IMR-90 (cell line): Measurements from ENCODE around the gene SARS1.

Experiments
- BHLHE40 ChIP-seq: fragments of 150-350 bp; IDR thresholded peaks from 2 replicates; pipeline ENCODE4 v1.6.1; 2016; ENCODE audit warnings: mild to moderate bottlenecking, low read depth, low read length
- CHD1 ChIP-seq: IDR thresholded peaks from 2 replicates; pipeline ENCODE4 v1.6.1; 2012; ENCODE audit warnings: low read depth, low read length, improper control_type of control experiment
- CTCF ChIP-seq: conservative IDR thresholded peaks from 2 replicates; pipeline ENCODE4 v1.5.1; 2012; ENCODE audit warnings: mild to moderate bottlenecking, low read depth, low read length, improper control_type of control experiment
- ELK1 ChIP-seq: fragments of 150-350 bp; IDR thresholded peaks from 2 replicates; pipeline ENCODE4 v1.6.1; 2016; ENCODE audit warnings: low read depth, mild to moderate bottlenecking, low read length, moderate library complexity, borderline replicate concordance
- MAZ ChIP-seq: IDR thresholded peaks from 2 replicates; pipeline ENCODE4 v1.6.1; 2012; ENCODE audit warnings: low read depth, mild to moderate bottlenecking, low read length, improper control_type of control experiment, moderate library complexity, borderline replicate concordance
- NFE2L2 ChIP-seq: fragments of 150-350 bp; IDR thresholded peaks from 2 replicates; pipeline ENCODE4 v1.6.1; 2016; ENCODE audit warnings: low read depth, mild to moderate bottlenecking, low read length
- POLR2A ChIP-seq: IDR thresholded peaks from 2 replicates; pipeline ENCODE4 v1.6.1; 2012; ENCODE audit warnings: mild to moderate bottlenecking, low read depth, low read length
- RAD21 ChIP-seq: IDR thresholded peaks from 2 replicates; pipeline ENCODE4 v1.6.1; 2012; ENCODE audit warnings: low read length, improper control_type of control experiment
- RCOR1 ChIP-seq: IDR thresholded peaks from 2 replicates; pipeline ENCODE4 v1.6.1; 2012; ENCODE audit warnings: mild to moderate bottlenecking, low read length, improper control_type of control experiment; ENCODE audit not compliant: insufficient replicate concordance
- RFX5 ChIP-seq: IDR thresholded peaks from 2 replicates; pipeline ENCODE4 v1.8.0; 2012; ENCODE audit warnings: low read depth, mild to moderate bottlenecking, low read length, moderate library complexity
- SMC3 ChIP-seq: fragments of 150-350 bp; IDR thresholded peaks from 2 replicates; pipeline ENCODE4 v1.6.1; 2016; ENCODE audit warnings: low read depth, mild to moderate bottlenecking, antibody characterized with exemption, low read length, moderate library complexity

- TF ChIP-seq CHD1 = no peak
- TF ChIP-seq ELK1 = no peak
- TF ChIP-seq MAZ = no peak
- TF ChIP-seq POLR2A = no peak
- TF ChIP-seq CTCF = no peak
- no peak for TF ChIP-seq RAD21
- TF ChIP-seq SMC3 = no peak
- TF ChIP-seq RCOR1 = no peak
- no peak for TF ChIP-seq NFE2L2
- TF ChIP-seq BHLHE40 = no peak
- TF ChIP-seq RFX5 = no peak
These were observed 3.7 kb upstream of the SARS1 start for GRCh38 chr1:109210058-109210457.
